HTR-8/SVneo (cell line): Measurements from ENCODE around the gene PRSS16.
"Not testable (repeated sequence)": the region's sequence is repeated elsewhere in the genome, so short reads cannot be mapped to it uniquely, and the experiment has no call there.

Experiments
- DNase-seq: peaks from one replicate; pipeline ENCODE4 v3.0.0; 2011; ENCODE audit warnings: low spot score, mixed read lengths; ENCODE audit not compliant: insufficient read length
- FAIRE-seq: peaks from 2 replicates; lab custom pipeline; 2011; peaks lifted over from hg19 to GRCh38; lab: Jason Lieb, UNC

Gene PRSS16

GRCh38 chr6:27241443-27241842 is 6.1 kb upstream of the PRSS16 start:
- DNase-seq: no peak
- FAIRE-seq: no peak

GRCh38 chr6:27242589-27243265 is 4.8 kb upstream of the PRSS16 start:
- no peak for FAIRE-seq

GRCh38 chr6:27248783-27249182 is 1.3 kb downstream of the PRSS16 start:
- DNase-seq (no peak), FAIRE-seq (no peak)

More at GRCh38 chr6:27242589-27243265, 4.8 kb upstream of the PRSS16 start:
- no peak for DNase-seq

- DNase-seq: no peak
These were observed 3.0 kb downstream of the PRSS16 start for GRCh38 chr6:27250277-27251111.

GRCh38 chr6:27251112-27251605 is 3.7 kb downstream of the PRSS16 start:
- FAIRE-seq: peak; percentile 49
- DNase-seq: peak; percentile 93

More at GRCh38 chr6:27250277-27251111, 3.0 kb downstream of the PRSS16 start:
- peak; percentile 57 for FAIRE-seq

GRCh38 chr6:27251606-27252251 is 4.2 kb downstream of the PRSS16 start:
- FAIRE-seq (peak; percentile 51), DNase-seq (peak; percentile 84)

GRCh38 chr6:27254566-27254965 is 7.1 kb downstream of the PRSS16 start:
- DNase-seq (no peak), FAIRE-seq (no peak)

GRCh38 chr6:27255866-27256265 is 8.4 kb downstream of the PRSS16 start:
- DNase-seq: no peak
- no peak for FAIRE-seq

- DNase-seq: no peak
These were observed 12.9 kb downstream of the PRSS16 start for GRCh38 chr6:27260369-27260768.

GRCh38 chr6:27260836-27261375 is 13.4 kb downstream of the PRSS16 start:
- no peak for FAIRE-seq
- DNase-seq: no peak

More at GRCh38 chr6:27260369-27260768, 12.9 kb downstream of the PRSS16 start:
- FAIRE-seq: no peak

GRCh38 chr6:27263886-27264285 is 16.4 kb downstream of the PRSS16 start:
- FAIRE-seq (no peak), DNase-seq (no peak)

GRCh38 chr6:27267003-27267402 is 19.5 kb downstream of the PRSS16 start:
- FAIRE-seq, DNase-seq: not testable (repeated sequence)

- no peak for DNase-seq
- no peak for FAIRE-seq
These were observed 20.4 kb downstream of the PRSS16 start for GRCh38 chr6:27267857-27268434.

GRCh38 chr6:27268803-27269202 is 21.3 kb downstream of the PRSS16 start:
- DNase-seq (no peak), FAIRE-seq (no peak)

- DNase-seq (no peak), FAIRE-seq (no peak)
These were observed 26.3 kb downstream of the PRSS16 start for GRCh38 chr6:27273783-27274182.

- FAIRE-seq: no peak
- no peak for DNase-seq
These were observed 27.8 kb downstream of the PRSS16 start for GRCh38 chr6:27275025-27275956.

- FAIRE-seq: no peak
- peak; percentile 45 for DNase-seq
These were observed 32.1 kb downstream of the PRSS16 start for GRCh38 chr6:27279513-27280063.

- DNase-seq (peak; percentile 39), FAIRE-seq (no peak)
These were observed 32.6 kb downstream of the PRSS16 start for GRCh38 chr6:27280064-27280539.
